Mesendoderm (in vitro differentiated cells): ENCODE results near the gene COL9A3.

ENCODE experiments used
- DNase-seq: peaks from one replicate; pipeline ENCODE4 v3.0.0; 2013
- H2AK5ac ChIP-seq: 2 replicates; pipeline ENCODE4 v1.6.1; 2013; ENCODE audit warnings: low read length, inconsistent platforms
- H2BK120ac ChIP-seq: 2 replicates; pipeline ENCODE4 v1.6.1; 2013; ENCODE audit warnings: low read depth, mild to moderate bottlenecking, low read length, moderate library complexity, mixed read lengths
- H2BK15ac ChIP-seq: replicated peaks from 2 replicates; pipeline ENCODE4 v1.6.1; 2013; ENCODE audit warnings: low read depth, mild to moderate bottlenecking, moderate library complexity
- H2BK5ac ChIP-seq: 2 replicates; pipeline ENCODE4 v1.6.1; 2013; ENCODE audit warnings: low read length, inconsistent platforms
- H3K18ac ChIP-seq: 2 replicates; pipeline ENCODE4 v1.6.1; 2013; ENCODE audit warnings: mild to moderate bottlenecking, low read length, mixed read lengths
- H3K23ac ChIP-seq: one replicate; pipeline ENCODE4 v1.6.1; 2013; ENCODE audit warnings: low read length
- H3K27ac ChIP-seq: 2 replicates; pipeline ENCODE4 v1.5.1; 2013; ENCODE audit warnings: low read depth, mild to moderate bottlenecking, inconsistent platforms, low read length, moderate library complexity
- H3K27me3 ChIP-seq: 2 replicates; pipeline ENCODE4 v1.6.1; 2013; ENCODE audit warnings: low read length, control low read depth, mild to moderate bottlenecking, inconsistent platforms; ENCODE audit not compliant: insufficient read depth, poor library complexity
- H3K36me3 ChIP-seq: 2 replicates; pipeline ENCODE4 v1.6.1; 2013; ENCODE audit warnings: low read length, inconsistent platforms; ENCODE audit not compliant: control insufficient read depth, insufficient read depth
- H3K4ac ChIP-seq: one replicate; pipeline ENCODE4 v1.6.1; 2013; ENCODE audit warnings: low read depth, mild to moderate bottlenecking, low read length, moderate library complexity
- H3K4me1 ChIP-seq: 2 replicates; pipeline ENCODE4 v1.6.1; 2013; ENCODE audit warnings: low read depth, low read length, inconsistent platforms; ENCODE audit not compliant: control insufficient read depth
- H3K4me2 ChIP-seq: 2 replicates; pipeline ENCODE4 v1.6.1; 2013; ENCODE audit warnings: low read length
- H3K4me3 ChIP-seq: 2 replicates; pipeline ENCODE4 v1.5.1; 2013; ENCODE audit warnings: mild to moderate bottlenecking, low read length
- H3K56ac ChIP-seq: one replicate; pipeline ENCODE4 v1.6.1; 2013; ENCODE audit warnings: low read length
- H3K79me1 ChIP-seq: 2 replicates; pipeline ENCODE4 v1.6.1; 2013; ENCODE audit warnings: low read length, inconsistent platforms
- H3K79me2 ChIP-seq: 2 replicates; pipeline ENCODE4 v1.6.1; 2013; ENCODE audit warnings: mild to moderate bottlenecking, low read length; ENCODE audit not compliant: control insufficient read depth, insufficient read depth
- H3K9ac ChIP-seq: 2 replicates; pipeline ENCODE4 v1.6.1; 2013; ENCODE audit warnings: low read length, inconsistent platforms
- H4K5ac ChIP-seq: one replicate; pipeline ENCODE4 v1.6.1; 2013; ENCODE audit warnings: low read length
- H4K8ac ChIP-seq: one replicate; pipeline ENCODE4 v1.6.1; 2013; ENCODE audit warnings: low read depth, mild to moderate bottlenecking, control low read depth, low read length, moderate library complexity
- WGBS: extraction: QIAGEN DNeasy Blood & Tissue Kit; methylation state at CpG from one replicate; pipeline ENCODE4 v1.1.7; 2013; ENCODE audit warnings: low lambda C conversion rate, missing lambda C conversion rate; ENCODE audit not compliant: insufficient coverage; ENCODE audit errors: extremely low coverage; 5-methylcytosine and 5-hydroxymethylcytosine counted together

The COL9A3 gene

GRCh38 chr20:62792940-62793756, 23.7 kb upstream of the COL9A3 start:
- no CpG with 5 or more reads among the region's 22 CpGs for WGBS
- no peak overlapping the region for H3K9ac ChIP-seq
- no peak overlapping the region for H3K4me3 ChIP-seq
- H3K36me3 ChIP-seq, result no peaks in the 10 kb centered on the region
- no peak overlapping the region for H3K4me2 ChIP-seq
- no peak overlapping the region for H2BK5ac ChIP-seq
- no peak overlapping the region for H4K5ac ChIP-seq
- H2AK5ac ChIP-seq, result no peak overlapping the region
- DNase-seq, result no peak
- H3K27me3 ChIP-seq, result no peaks in the 10 kb centered on the region
- H3K18ac ChIP-seq, result no peak overlapping the region
- no peak overlapping the region for H4K8ac ChIP-seq
- H2BK120ac ChIP-seq, result no peak overlapping the region
- peak overlapping the region; percentile 34 for H3K56ac ChIP-seq
- no peak overlapping the region for H3K4ac ChIP-seq
- no peak overlapping the region for H2BK15ac ChIP-seq
- H3K23ac ChIP-seq, result no peak overlapping the region
- H3K4me1 ChIP-seq, result peaks cover 2% of the 10 kb centered on the region
- H3K79me2 ChIP-seq, result no peaks in the 10 kb centered on the region
- no peak overlapping the region for H3K27ac ChIP-seq
- H3K79me1 ChIP-seq, result no peaks in the 10 kb centered on the region

GRCh38 chr20:62793757-62794006, 23.2 kb upstream of the COL9A3 start:
- no CpG with 5 or more reads among the region's 7 CpGs for WGBS
- H3K4me1 ChIP-seq, result peaks cover 2% of the 10 kb centered on the region
- peak overlapping the region; percentile 60 for H3K9ac ChIP-seq
- no peaks in the 10 kb centered on the region for H3K36me3 ChIP-seq
- no peak overlapping the region for H2BK120ac ChIP-seq
- no peak overlapping the region for H3K23ac ChIP-seq
- H3K4ac ChIP-seq, result no peak overlapping the region
- no peak overlapping the region for H3K27ac ChIP-seq
- no peak overlapping the region for H4K8ac ChIP-seq
- H4K5ac ChIP-seq, result no peak overlapping the region
- peak overlapping the region; percentile 89 for H3K56ac ChIP-seq
- no peak overlapping the region for H2BK5ac ChIP-seq
- H3K4me2 ChIP-seq, result peak overlapping the region; percentile 52
- no peaks in the 10 kb centered on the region for H3K79me2 ChIP-seq
- no peaks in the 10 kb centered on the region for H3K79me1 ChIP-seq
- no peak overlapping the region for H3K4me3 ChIP-seq
- H3K18ac ChIP-seq, result peak overlapping the region; percentile 11
- no peak for DNase-seq
- H2AK5ac ChIP-seq, result no peak overlapping the region
- H2BK15ac ChIP-seq, result no peak overlapping the region
- H3K27me3 ChIP-seq, result no peaks in the 10 kb centered on the region

GRCh38 chr20:62794007-62794724, 22.7 kb upstream of the COL9A3 start:
- H3K9ac ChIP-seq, result peak overlapping the region; percentile 60
- H2BK5ac ChIP-seq, result no peak overlapping the region
- peaks cover 1% of the 10 kb centered on the region for H3K36me3 ChIP-seq
- no peak overlapping the region for H2BK15ac ChIP-seq
- no CpG with 5 or more reads among the region's 69 CpGs for WGBS
- no peak overlapping the region for H3K23ac ChIP-seq
- H3K79me1 ChIP-seq, result no peaks in the 10 kb centered on the region
- no peak overlapping the region for H3K27ac ChIP-seq
- H2AK5ac ChIP-seq, result no peak overlapping the region
- H3K4me2 ChIP-seq, result peak overlapping the region; percentile 72
- peaks cover 2% of the 10 kb centered on the region for H3K4me1 ChIP-seq
- H2BK120ac ChIP-seq, result no peak overlapping the region
- H3K18ac ChIP-seq, result peak overlapping the region; percentile 11
- DNase-seq, result peak; percentile 96
- peak overlapping the region; percentile 13 for H3K4me3 ChIP-seq
- no peaks in the 10 kb centered on the region for H3K79me2 ChIP-seq
- peak overlapping the region; percentile 89 for H3K56ac ChIP-seq
- no peak overlapping the region for H4K8ac ChIP-seq
- H4K5ac ChIP-seq, result no peak overlapping the region
- H3K27me3 ChIP-seq, result no peaks in the 10 kb centered on the region
- H3K4ac ChIP-seq, result no peak overlapping the region

- H3K23ac ChIP-seq, result no peak overlapping the region
- peaks cover 2% of the 10 kb centered on the region for H3K4me1 ChIP-seq
- H3K79me1 ChIP-seq, result no peaks in the 10 kb centered on the region
- H3K79me2 ChIP-seq, result no peaks in the 10 kb centered on the region
- H2BK120ac ChIP-seq, result no peak overlapping the region
- H3K4me3 ChIP-seq, result peak overlapping the region; percentile 36
- peak overlapping the region; percentile 65 for H3K4me2 ChIP-seq
- peak overlapping the region; percentile 73 for H3K9ac ChIP-seq
- no peak overlapping the region for H2BK5ac ChIP-seq
- H3K4ac ChIP-seq, result no peak overlapping the region
- H4K8ac ChIP-seq, result no peak overlapping the region
- DNase-seq, result peak; percentile 51
- H4K5ac ChIP-seq, result no peak overlapping the region
- H3K27ac ChIP-seq, result no peak overlapping the region
- no CpG with 5 or more reads among the region's 68 CpGs for WGBS
- peaks cover 1% of the 10 kb centered on the region for H3K36me3 ChIP-seq
- no peak overlapping the region for H2BK15ac ChIP-seq
- no peak overlapping the region for H2AK5ac ChIP-seq
- H3K27me3 ChIP-seq, result no peaks in the 10 kb centered on the region
- peak overlapping the region; percentile 0 for H3K18ac ChIP-seq
- H3K56ac ChIP-seq, result peak overlapping the region; percentile 83
Observed at GRCh38 chr20:62795023-62795761, 21.7 kb upstream of the COL9A3 start.

GRCh38 chr20:62796699-62797491, 20.0 kb upstream of the COL9A3 start:
- WGBS, result no CpG with 5 or more reads among the region's 53 CpGs
- Histone ChIP-seq H2BK5ac (no peak overlapping the region), H4K8ac (peak overlapping the region; percentile 69)

More at GRCh38 chr20:62796699-62797491, 20.0 kb upstream of the COL9A3 start:
- H4K5ac ChIP-seq, result no peak overlapping the region
- peaks cover 2% of the 10 kb centered on the region for H3K4me1 ChIP-seq
- peaks cover 4% of the 10 kb centered on the region for H3K36me3 ChIP-seq
- peak overlapping the region; percentile 3 for H3K4me3 ChIP-seq
- peak overlapping the region; percentile 83 for H3K9ac ChIP-seq
- DNase-seq, result no peak
- H3K27me3 ChIP-seq, result no peaks in the 10 kb centered on the region
- H3K4me2 ChIP-seq, result peak overlapping the region; percentile 48
- H2BK120ac ChIP-seq, result no peak overlapping the region
- peak overlapping the region; percentile 23 for H3K4ac ChIP-seq
- no peaks in the 10 kb centered on the region for H3K79me1 ChIP-seq
- H2AK5ac ChIP-seq, result no peak overlapping the region
- peak overlapping the region; percentile 78 for H3K18ac ChIP-seq
- H3K56ac ChIP-seq, result peak overlapping the region; percentile 95
- no peak overlapping the region for H2BK15ac ChIP-seq
- H3K79me2 ChIP-seq, result no peaks in the 10 kb centered on the region
- no peak overlapping the region for H3K27ac ChIP-seq
- H3K23ac ChIP-seq, result peak overlapping the region; percentile 45
